Stimulated activated naive CD8-positive, alpha-beta T cell treated with anti-CD3 and anti-CD28 coated beads, Interleukin-15, amount 100 ng/mL, for 72 hours (primary cell): ENCODE results near the gene SF3B3.
A peak's percentile ranks its signal among the peaks of the same experiment; 100 is the strongest.

Experiments used
- ATAC-seq: fragments of 150-1000 bp; cut with Tn5 transposase; 2 replicates; pipeline ENCODE4 v1.10.0; 2021; ENCODE audit warnings: mild to moderate bottlenecking, moderate library complexity
- DNase-seq, 2 donors: peaks; one replicate each; pipeline ENCODE4 v3.0.0; 2021 to 2022
- H3K27ac Mint-ChIP-seq, 2 donors: one replicate each; pipeline ENCODE4 v1.8.0; 2022; ENCODE audit warnings: mild to moderate bottlenecking in 2 of 2, mixed read lengths in 2 of 2, moderate library complexity in 2 of 2
- H3K27me3 Mint-ChIP-seq: one replicate; pipeline ENCODE4 v1.8.0; 2022; ENCODE audit warnings: mixed read lengths
- H3K4me1 Mint-ChIP-seq: one replicate; pipeline ENCODE4 v1.8.0; 2022; ENCODE audit warnings: mild to moderate bottlenecking, mixed read lengths
- H3K4me3 Mint-ChIP-seq, 2 donors: one replicate each; pipeline ENCODE4 v1.8.0; 2022; ENCODE audit warnings: mild to moderate bottlenecking in 2 of 2, mixed read lengths in 2 of 2, moderate library complexity in 1 of 2
- H3K9me3 Mint-ChIP-seq, 2 donors: one replicate each; pipeline ENCODE4 v1.8.0; 2022; ENCODE audit warnings: mixed read lengths in 2 of 2

The SF3B3 gene

GRCh38 chr16:70572050-70572925 lies 48.7 kb downstream of the SF3B3 start:
- Mint-ChIP-seq H3K27ac (peak overlapping the region; percentile 92 to 93), H3K4me1 (peaks cover 51% of the 10 kb centered on the region), H3K9me3 (no peaks in the 10 kb centered on the region), H3K4me3 (peak overlapping the region in 1 of 2 donors; percentile 49), H3K27me3 (no peaks in the 10 kb centered on the region)
- ATAC-seq: peak; percentile 76
- no peak for DNase-seq

GRCh38 chr16:70572926-70573270 lies 49.3 kb downstream of the SF3B3 start:
- ATAC-seq: no peak
- Mint-ChIP-seq H3K4me1 (peaks cover 49% of the 10 kb centered on the region), H3K27me3 (no peaks in the 10 kb centered on the region), H3K9me3 (no peaks in the 10 kb centered on the region), H3K4me3 (no peak overlapping the region), H3K27ac (peak overlapping the region; percentile 92 to 93)
- no peak for DNase-seq

GRCh38 chr16:70573451-70574121 lies 50.0 kb downstream of the SF3B3 start:
- no peaks in the 10 kb centered on the region for H3K9me3 Mint-ChIP-seq
- DNase-seq (no peak), ATAC-seq (no peak)
- H3K4me1 Mint-ChIP-seq: peaks cover 49% of the 10 kb centered on the region
- no peak overlapping the region for H3K4me3 Mint-ChIP-seq
- H3K27ac Mint-ChIP-seq: peak overlapping the region; percentile 48 to 76
- H3K27me3 Mint-ChIP-seq: no peaks in the 10 kb centered on the region

- no peak for ATAC-seq
- Mint-ChIP-seq H3K9me3 (no peaks in the 10 kb centered on the region), H3K4me1 (peaks cover 49% of the 10 kb centered on the region), H3K27ac (peak overlapping the region; percentile 52 to 67), H3K27me3 (no peaks in the 10 kb centered on the region), H3K4me3 (no peak overlapping the region)
- no peak for DNase-seq
Measured at GRCh38 chr16:70574595-70575271, 51.1 kb downstream of the SF3B3 start.

GRCh38 chr16:70575376-70575775 lies 51.8 kb downstream of the SF3B3 start:
- no peaks in the 10 kb centered on the region for H3K9me3 Mint-ChIP-seq
- ATAC-seq (no peak), DNase-seq (no peak)
- H3K4me3 Mint-ChIP-seq: no peak overlapping the region
- H3K27me3 Mint-ChIP-seq: no peaks in the 10 kb centered on the region
- peak overlapping the region; percentile 46 to 65 for H3K27ac Mint-ChIP-seq
- H3K4me1 Mint-ChIP-seq: peaks cover 49% of the 10 kb centered on the region

- H3K27ac Mint-ChIP-seq: peak overlapping the region; percentile 33 to 56
- ATAC-seq (peak; percentile 21), DNase-seq (no peak)
- no peak overlapping the region for H3K4me3 Mint-ChIP-seq
- no peaks in the 10 kb centered on the region for H3K27me3 Mint-ChIP-seq
- no peaks in the 10 kb centered on the region for H3K9me3 Mint-ChIP-seq
- H3K4me1 Mint-ChIP-seq: peaks cover 40% of the 10 kb centered on the region
Measured at GRCh38 chr16:70576431-70577255, 53.0 kb downstream of the SF3B3 start.

GRCh38 chr16:70577256-70577698 lies 53.7 kb downstream of the SF3B3 start:
- no peak for DNase-seq

GRCh38 chr16:70578035-70578434 lies 54.4 kb downstream of the SF3B3 start:
- no peak for DNase-seq
- peaks cover 29% of the 10 kb centered on the region for H3K4me1 Mint-ChIP-seq
- peak overlapping the region in 1 of 2 donors; percentile 34 for H3K27ac Mint-ChIP-seq
- peak; percentile 11 for ATAC-seq
- no peaks in the 10 kb centered on the region for H3K9me3 Mint-ChIP-seq
- no peaks in the 10 kb centered on the region for H3K27me3 Mint-ChIP-seq
- no peak overlapping the region for H3K4me3 Mint-ChIP-seq

More at GRCh38 chr16:70577256-70577698, 53.7 kb downstream of the SF3B3 start:
- no peaks in the 10 kb centered on the region for H3K9me3 Mint-ChIP-seq
- H3K27me3 Mint-ChIP-seq: no peaks in the 10 kb centered on the region
- peaks cover 33% of the 10 kb centered on the region for H3K4me1 Mint-ChIP-seq
- peak; percentile 18 for ATAC-seq
- H3K27ac Mint-ChIP-seq: peak overlapping the region; percentile 9 to 49
- no peak overlapping the region for H3K4me3 Mint-ChIP-seq

GRCh38 chr16:70579248-70579647 lies 55.6 kb downstream of the SF3B3 start:
- Mint-ChIP-seq H3K27me3 (no peaks in the 10 kb centered on the region), H3K4me1 (peaks cover 20% of the 10 kb centered on the region), H3K27ac (peak overlapping the region in 1 of 2 donors; percentile 15), H3K4me3 (no peak overlapping the region), H3K9me3 (no peaks in the 10 kb centered on the region)
- DNase-seq: no peak
- ATAC-seq: peak; percentile 15

GRCh38 chr16:70579648-70580630 lies 56.3 kb downstream of the SF3B3 start:
- DNase-seq (no peak), ATAC-seq (peak; percentile 8)
- peaks cover 14% of the 10 kb centered on the region for H3K4me1 Mint-ChIP-seq
- no peaks in the 10 kb centered on the region for H3K9me3 Mint-ChIP-seq
- H3K27ac Mint-ChIP-seq: peak overlapping the region in 1 of 2 donors; percentile 15
- no peak overlapping the region for H3K4me3 Mint-ChIP-seq
- no peaks in the 10 kb centered on the region for H3K27me3 Mint-ChIP-seq

- DNase-seq: no peak
Measured at GRCh38 chr16:70582280-70582978, 58.8 kb downstream of the SF3B3 start.

GRCh38 chr16:70586731-70587130 lies 63.1 kb downstream of the SF3B3 start:
- Mint-ChIP-seq H3K4me1 (no peaks in the 10 kb centered on the region), H3K4me3 (no peak overlapping the region), H3K27me3 (no peaks in the 10 kb centered on the region), H3K27ac (no peak overlapping the region), H3K9me3 (no peaks in the 10 kb centered on the region)
- ATAC-seq (no peak), DNase-seq (no peak)

More at GRCh38 chr16:70582280-70582978, 58.8 kb downstream of the SF3B3 start:
- H3K4me3 Mint-ChIP-seq: no peak overlapping the region
- H3K27ac Mint-ChIP-seq: peak overlapping the region in 1 of 2 donors; percentile 64
- H3K9me3 Mint-ChIP-seq: no peaks in the 10 kb centered on the region
- H3K4me1 Mint-ChIP-seq: no peaks in the 10 kb centered on the region
- no peak for ATAC-seq
- no peaks in the 10 kb centered on the region for H3K27me3 Mint-ChIP-seq

- DNase-seq: no peak
- ATAC-seq: no peak
- Mint-ChIP-seq H3K9me3 (no peaks in the 10 kb centered on the region), H3K4me3 (no peak overlapping the region), H3K27ac (no peak overlapping the region), H3K27me3 (no peaks in the 10 kb centered on the region), H3K4me1 (no peaks in the 10 kb centered on the region)
Measured at GRCh38 chr16:70588565-70588964, 64.9 kb downstream of the SF3B3 start.
